OCI-LY7 (cell line): ENCODE data around the gene LRRC40. TPM values are rescaled to one million over a fixed set of nuclear protein-coding genes. Genes with fewer than 3 reads are reported as not detected.
A peak's percentile ranks its signal among the peaks of the same experiment; 100 is the strongest.

Source experiments
- BruUV-seq: library from RNA; stranded (reverse); fragments of 400-500 nt; replicated peaks from 2 replicates; lab custom pipeline; 2021; lab: Mats Ljungman, UMichigan
- CTCF ChIA-PET: fragments of 300-600 bp; sonication (Branson Sonifier 250); formaldehyde crosslinking; loops from one replicate; lab custom pipeline; 2022; ENCODE audit warnings: antibody characterized with exemption; ENCODE audit not compliant: unreplicated experiment; lab: Charles Lee
- POLR2A ChIA-PET: fragments of 300-600 bp; sonication (Branson Sonifier 250); formaldehyde crosslinking; loops from one replicate; lab custom pipeline; 2022; ENCODE audit warnings: antibody characterized with exemption; lab: Charles Lee
- DNase-seq: peaks from one replicate; pipeline ENCODE4 v3.0.0-alpha.2; 2015; ENCODE audit warnings: low spot score
- H2AFZ ChIP-seq: fragments of 200-600 bp; sonication (generic), shearing (Covaris generic); 2 replicates; pipeline ENCODE4 v1.6.1; 2014; ENCODE audit warnings: mild to moderate bottlenecking, antibody characterized with exemption, low read length, moderate library complexity
- H3K27ac ChIP-seq: fragments of 200-600 bp; sonication (generic); 2 replicates; pipeline ENCODE4 v1.5.1; 2014; ENCODE audit warnings: mixed run types, low read depth, mild to moderate bottlenecking, moderate library complexity, low read length, inconsistent platforms; ENCODE audit not compliant: poor library complexity, severe bottlenecking
- H3K36me3 ChIP-seq: fragments of 200-600 bp; sonication (generic); 2 replicates; pipeline ENCODE4 v1.6.1; 2014; ENCODE audit warnings: mild to moderate bottlenecking, antibody characterized with exemption, low read length, moderate library complexity, mixed read lengths; ENCODE audit not compliant: insufficient read depth
- H3K4me1 ChIP-seq: fragments of 200-600 bp; sonication (generic); 2 replicates; pipeline ENCODE4 v1.5.1; 2014; ENCODE audit warnings: mild to moderate bottlenecking, low read length; ENCODE audit not compliant: insufficient read depth, poor library complexity, severe bottlenecking
- H3K4me2 ChIP-seq: fragments of 200-600 bp; sonication (generic); 2 replicates; pipeline ENCODE4 v1.6.1; 2014; ENCODE audit warnings: mild to moderate bottlenecking, low read length
- H3K4me3 ChIP-seq: fragments of 200-600 bp; sonication (generic); 2 replicates; pipeline ENCODE4 v1.5.1; 2014; ENCODE audit warnings: mild to moderate bottlenecking, low read depth, low read length; ENCODE audit not compliant: poor library complexity, severe bottlenecking
- H3K79me2 ChIP-seq: fragments of 200-600 bp; sonication (generic); 2 replicates; pipeline ENCODE4 v1.6.1; 2016; ENCODE audit warnings: low read depth, mild to moderate bottlenecking, low read length, moderate library complexity, mixed read lengths; ENCODE audit not compliant: insufficient read depth
- H3K9me2 ChIP-seq: fragments of 200-600 bp; sonication (generic); 2 replicates; pipeline ENCODE4 v1.6.1; 2016; ENCODE audit warnings: mild to moderate bottlenecking, low read length, mixed read lengths; ENCODE audit not compliant: insufficient read depth
- H3K9me3 ChIP-seq: fragments of 200-600 bp; sonication (generic); 2 replicates; pipeline ENCODE4 v1.6.1; 2014; ENCODE audit warnings: mild to moderate bottlenecking, mixed run types, low read length, mixed read lengths
- H4K20me1 ChIP-seq: fragments of 200-600 bp; sonication (generic); 2 replicates; pipeline ENCODE4 v1.6.1; 2014; ENCODE audit warnings: mild to moderate bottlenecking, antibody characterized with exemption, low read length, moderate library complexity, mixed read lengths; ENCODE audit not compliant: insufficient read depth
- EZH2phosphoT487 ChIP-seq: fragments of 200-600 bp; sonication (generic); IDR thresholded peaks from 2 replicates; pipeline ENCODE4 v1.6.1; 2018; ENCODE audit warnings: low read depth, borderline replicate concordance, mild to moderate bottlenecking, mixed run types, antibody characterized with exemption, low read length, moderate library complexity, mixed read lengths
- intact Hi-C: fragments of 100-400 bp; cut with micrococcal nuclease; formaldehyde crosslinking; loops from one replicate; pipeline ENCODE4 v1.10.0; 2022; ENCODE audit not compliant: unreplicated experiment
- total RNA-seq, 2 experiments: library from RNA; depleted of rRNA in 1 of 2; stranded (reverse); fragments of >200 nt in 1 of 2; shearing (Covaris generic) in 1 of 2; gene quantifications; 2 replicates each; pipeline ENCODE4 v1.2.3, GENCODE V29; 2014 to 2022
- TF ChIP-seq, protein P1 (sequence below): fragments of 200-600 bp; sonication (generic); conservative IDR thresholded peaks from 2 replicates; pipeline ENCODE4 v1.5.1; 2014; ENCODE audit warnings: mild to moderate bottlenecking, antibody characterized with exemption, low read length, moderate library complexity, mixed read lengths

Gene LRRC40
- total RNA-seq, 2 experiments from 2014 or later: 20.3 to 22.0 TPM

DNA sequence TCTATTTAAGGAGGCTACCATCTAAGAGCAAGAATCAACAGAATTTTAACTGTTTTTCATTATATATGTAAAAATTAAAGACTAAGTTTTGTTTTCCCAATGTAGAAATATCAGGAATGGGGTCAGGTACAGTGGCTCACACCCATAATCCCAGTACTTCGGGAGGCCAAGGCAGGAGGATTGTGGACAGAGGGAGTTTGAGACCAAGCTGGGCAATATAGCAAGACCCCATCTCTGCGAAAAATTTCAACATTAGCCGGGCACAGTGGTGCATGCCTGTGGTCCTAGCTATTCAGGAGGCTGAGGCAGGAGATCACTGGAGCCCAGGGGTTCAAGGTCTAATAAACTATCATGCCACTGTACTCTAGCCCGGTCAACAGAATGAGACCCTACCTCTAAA, 5.3 kb downstream of the LRRC40 start:
- Histone ChIP-seq H3K36me3 (0 out of 2 replicates have a peak, but pooled peaks cover 6% of the 10 kb centered on the region), H3K4me2 (no peak overlapping the region), H3K4me1 (peaks cover 26% of the 10 kb centered on the region), H3K9me2 (no peaks in the 10 kb centered on the region), H4K20me1 (0 out of 2 replicates have a peak, but pooled peaks cover 3% of the 10 kb centered on the region), H3K9me3 (no peaks in the 10 kb centered on the region), H2AFZ (no peak overlapping the region), H3K27ac (no peak overlapping the region), H3K4me3 (no peak overlapping the region), H3K79me2 (peaks cover 94% of the 10 kb centered on the region)
- TF ChIP-seq, protein P1, sequence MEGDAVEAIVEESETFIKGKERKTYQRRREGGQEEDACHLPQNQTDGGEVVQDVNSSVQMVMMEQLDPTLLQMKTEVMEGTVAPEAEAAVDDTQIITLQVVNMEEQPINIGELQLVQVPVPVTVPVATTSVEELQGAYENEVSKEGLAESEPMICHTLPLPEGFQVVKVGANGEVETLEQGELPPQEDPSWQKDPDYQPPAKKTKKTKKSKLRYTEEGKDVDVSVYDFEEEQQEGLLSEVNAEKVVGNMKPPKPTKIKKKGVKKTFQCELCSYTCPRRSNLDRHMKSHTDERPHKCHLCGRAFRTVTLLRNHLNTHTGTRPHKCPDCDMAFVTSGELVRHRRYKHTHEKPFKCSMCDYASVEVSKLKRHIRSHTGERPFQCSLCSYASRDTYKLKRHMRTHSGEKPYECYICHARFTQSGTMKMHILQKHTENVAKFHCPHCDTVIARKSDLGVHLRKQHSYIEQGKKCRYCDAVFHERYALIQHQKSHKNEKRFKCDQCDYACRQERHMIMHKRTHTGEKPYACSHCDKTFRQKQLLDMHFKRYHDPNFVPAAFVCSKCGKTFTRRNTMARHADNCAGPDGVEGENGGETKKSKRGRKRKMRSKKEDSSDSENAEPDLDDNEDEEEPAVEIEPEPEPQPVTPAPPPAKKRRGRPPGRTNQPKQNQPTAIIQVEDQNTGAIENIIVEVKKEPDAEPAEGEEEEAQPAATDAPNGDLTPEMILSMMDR: no peak
- TF ChIP-seq EZH2phosphoT487: no peak
- BruUV-seq: no TSS peak
- no peak for DNase-seq
- intact Hi-C loops: no loop called here
- ChIA-PET CTCF (no interaction called here), POLR2A (interaction anchor here (0.7 to 1.3 kb wide), 2 partner anchors 10 to 17 kb away, joined by 3 to 5 read pairs; no protein-coding TSS in a partner anchor)

DNA sequence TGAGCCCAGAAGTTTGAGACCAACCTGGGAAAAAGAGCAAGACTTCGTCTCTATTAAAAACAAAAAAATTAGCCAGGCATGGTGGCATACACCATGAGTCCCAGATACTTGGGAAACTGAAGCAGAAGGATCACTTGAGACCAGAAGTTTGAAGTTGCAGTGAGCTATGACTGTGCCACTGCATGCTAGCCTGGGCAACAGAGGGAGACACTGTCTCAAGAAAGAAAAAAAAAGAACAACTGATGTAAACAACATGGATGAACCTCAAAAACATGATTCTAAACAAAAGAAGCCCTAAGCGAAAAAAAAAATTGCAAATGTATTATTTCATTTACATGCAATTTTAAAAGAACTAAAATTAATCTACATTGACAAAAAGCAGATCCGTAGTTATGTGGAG, 9.0 kb downstream of the LRRC40 start:
- Histone ChIP-seq H3K27ac (no peak overlapping the region), H2AFZ (no peak overlapping the region), H3K4me3 (no peak overlapping the region), H3K36me3 (peaks cover 10% of the 10 kb centered on the region), H3K9me3 (peaks cover 4% of the 10 kb centered on the region; the same call in 1 of the 2 replicates), H3K4me2 (no peak overlapping the region), H4K20me1 (0 out of 2 replicates have a peak, but pooled peaks cover 5% of the 10 kb centered on the region), H3K9me2 (no peaks in the 10 kb centered on the region), H3K4me1 (no peaks in the 10 kb centered on the region), H3K79me2 (peaks cover 95% of the 10 kb centered on the region)
- ChIA-PET POLR2A (no interaction called here), CTCF (no interaction called here)
- TF ChIP-seq EZH2phosphoT487: no peak
- TF ChIP-seq, protein P1: 0 out of 2 replicates have a peak, but pooled peaks have one; percentile 24
- no peak for DNase-seq
- intact Hi-C loops: no loop called here
- no TSS peak for BruUV-seq

DNA sequence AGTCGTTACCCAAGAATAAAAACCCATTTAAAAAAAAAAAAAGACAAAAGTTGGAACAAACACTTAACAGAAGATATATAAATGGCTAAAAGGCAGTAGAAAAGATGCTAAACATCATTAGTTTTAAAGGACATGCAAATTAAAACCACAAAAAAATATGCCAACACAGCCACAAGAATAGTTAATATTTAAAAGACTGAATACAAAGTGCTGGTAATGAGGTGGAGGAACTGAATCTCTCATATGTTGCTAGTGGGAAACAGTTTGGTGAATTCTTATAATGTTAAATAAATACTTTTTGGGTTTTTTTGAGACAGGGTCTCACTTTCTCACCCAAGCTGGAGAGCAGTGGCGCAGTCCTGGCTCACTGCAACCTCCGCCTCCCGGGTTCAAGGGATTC, 10.0 kb downstream of the LRRC40 start:
- BruUV-seq: no TSS peak
- Histone ChIP-seq H4K20me1 (0 out of 2 replicates have a peak, but pooled peaks cover 8% of the 10 kb centered on the region), H3K4me3 (no peak overlapping the region), H2AFZ (no peak overlapping the region), H3K4me1 (no peaks in the 10 kb centered on the region), H3K4me2 (no peak overlapping the region), H3K27ac (no peak overlapping the region), H3K9me3 (peaks cover 4% of the 10 kb centered on the region; the same call in 1 of the 2 replicates), H3K9me2 (no peaks in the 10 kb centered on the region), H3K36me3 (peaks cover 10% of the 10 kb centered on the region), H3K79me2 (peaks cover 95% of the 10 kb centered on the region)
- POLR2A ChIA-PET: no interaction called here
- DNase-seq: no peak
- intact Hi-C loops: no loop called here
- CTCF ChIA-PET: no interaction called here
- no peak for TF ChIP-seq EZH2phosphoT487
- TF ChIP-seq, protein P1: no peak
